H9 (cell line): ENCODE data around the gene CDKL5. TPM values are rescaled to one million over a fixed set of nuclear protein-coding genes. Genes with fewer than 3 reads are reported as not detected.

Experiments
- DNase-seq: peaks from one replicate; pipeline ENCODE4 v3.0.0-alpha.2; 2017
- H2AFZ ChIP-seq: one replicate; pipeline ENCODE4 v1.6.1; 2013; ENCODE audit warnings: mild to moderate bottlenecking, low read length, control low read depth, moderate library complexity
- H2AK5ac ChIP-seq: 2 replicates; pipeline ENCODE4 v1.6.1; 2013; ENCODE audit warnings: low read length, control low read depth, mixed read lengths; ENCODE audit not compliant: insufficient read length
- H2BK120ac ChIP-seq: one replicate; pipeline ENCODE4 v1.6.1; 2013; ENCODE audit warnings: low read depth, mild to moderate bottlenecking, low read length, control low read depth, inconsistent platforms; ENCODE audit not compliant: poor library complexity, severe bottlenecking
- H2BK12ac ChIP-seq: 2 replicates; pipeline ENCODE4 v1.6.1; 2013; ENCODE audit warnings: low read length, control low read depth, mixed read lengths, low read depth; ENCODE audit not compliant: insufficient read length
- H2BK15ac ChIP-seq: 2 replicates; pipeline ENCODE4 v1.6.1; 2013; ENCODE audit warnings: low read depth, low read length, control low read depth
- H2BK20ac ChIP-seq: one replicate; pipeline ENCODE4 v1.6.1; 2013; ENCODE audit warnings: low read depth, mild to moderate bottlenecking, low read length, control low read depth, inconsistent platforms; ENCODE audit not compliant: poor library complexity, severe bottlenecking
- H2BK5ac ChIP-seq: 2 replicates; pipeline ENCODE4 v1.6.1; 2013; ENCODE audit warnings: low read length, control low read depth, mixed read lengths; ENCODE audit not compliant: insufficient read length
- H3K14ac ChIP-seq: 2 replicates; pipeline ENCODE4 v1.6.1; 2013; ENCODE audit warnings: low read length, control low read depth; ENCODE audit not compliant: insufficient read depth
- H3K18ac ChIP-seq: 2 replicates; pipeline ENCODE4 v1.6.1; 2013; ENCODE audit warnings: low read depth, mild to moderate bottlenecking, mixed read lengths, low read length, control low read depth; ENCODE audit not compliant: insufficient read length
- H3K23ac ChIP-seq: 2 replicates; pipeline ENCODE4 v1.6.1; 2013; ENCODE audit warnings: low read length, control low read depth, mixed read lengths, low read depth; ENCODE audit not compliant: insufficient read length
- H3K23me2 ChIP-seq: 2 replicates; pipeline ENCODE4 v1.6.1; 2013; ENCODE audit warnings: low read depth, mild to moderate bottlenecking, mixed read lengths, low read length, control low read depth; ENCODE audit not compliant: insufficient read length, poor library complexity, severe bottlenecking
- H3K27ac ChIP-seq: 2 replicates; pipeline ENCODE4 v1.5.1; 2013; ENCODE audit warnings: low read length, control low read depth, mixed read lengths, low read depth; ENCODE audit not compliant: insufficient read length
- H3K27me3 ChIP-seq: 2 replicates; pipeline ENCODE4 v1.6.1; 2013; ENCODE audit warnings: low read length, control low read depth, inconsistent platforms; ENCODE audit not compliant: insufficient read depth
- H3K4ac ChIP-seq: 2 replicates; pipeline ENCODE4 v1.6.1; 2013; ENCODE audit warnings: low read depth, mild to moderate bottlenecking, control low read depth, inconsistent platforms, low read length, moderate library complexity
- H3K4me1 ChIP-seq: 2 replicates; pipeline ENCODE4 v1.6.1; 2013; ENCODE audit warnings: low read length, control low read depth, inconsistent platforms; ENCODE audit not compliant: insufficient read depth
- H3K4me2 ChIP-seq: 2 replicates; pipeline ENCODE4 v1.6.1; 2013; ENCODE audit warnings: low read length, control low read depth, mixed read lengths; ENCODE audit not compliant: insufficient read length, insufficient read depth
- H3K56ac ChIP-seq: 2 replicates; pipeline ENCODE4 v1.6.1; 2013; ENCODE audit warnings: low read depth, mild to moderate bottlenecking, mixed read lengths, low read length, control low read depth; ENCODE audit not compliant: insufficient read length
- H3K79me1 ChIP-seq: 2 replicates; pipeline ENCODE4 v1.6.1; 2013; ENCODE audit warnings: low read depth, mild to moderate bottlenecking, moderate library complexity, low read length, control low read depth, inconsistent platforms; ENCODE audit not compliant: insufficient read depth, poor library complexity, severe bottlenecking
- H3K79me2 ChIP-seq: 2 replicates; pipeline ENCODE4 v1.6.1; 2013; ENCODE audit warnings: low read length, control low read depth, inconsistent platforms; ENCODE audit not compliant: insufficient read depth
- H3K9ac ChIP-seq: 2 replicates; pipeline ENCODE4 v1.6.1; 2013; ENCODE audit warnings: low read length, control low read depth, mixed read lengths; ENCODE audit not compliant: insufficient read length; ENCODE audit errors: extremely low read depth
- H3K9me3 ChIP-seq: one replicate; pipeline ENCODE4 v1.6.1; 2013; ENCODE audit warnings: low read depth, low read length, inconsistent platforms; ENCODE audit not compliant: control insufficient read depth
- H3T11ph ChIP-seq: one replicate; pipeline ENCODE4 v1.6.1; 2013; ENCODE audit warnings: mild to moderate bottlenecking, low read length, control low read depth, inconsistent platforms
- H4K20me1 ChIP-seq: one replicate; pipeline ENCODE4 v1.6.1; 2013; ENCODE audit not compliant: control insufficient read depth, insufficient read length, insufficient read depth
- H4K5ac ChIP-seq: 2 replicates; pipeline ENCODE4 v1.6.1; 2013; ENCODE audit warnings: low read depth, mild to moderate bottlenecking, mixed read lengths, low read length, control low read depth; ENCODE audit not compliant: insufficient read length
- H4K8ac ChIP-seq: replicated peaks from 2 replicates; pipeline ENCODE4 v1.6.1; 2013; ENCODE audit warnings: low read length, control low read depth, mixed read lengths, low read depth; ENCODE audit not compliant: insufficient read length
- H4K91ac ChIP-seq: 2 replicates; pipeline ENCODE4 v1.6.1; 2013; ENCODE audit warnings: low read depth, mild to moderate bottlenecking, moderate library complexity, mixed read lengths, low read length, control low read depth; ENCODE audit not compliant: insufficient read length
- H3K27ac Mint-ChIP-seq, 3 experiments: 2 replicates in 2 of 3; 3 replicates in 1 of 3; pipeline ENCODE4 v1.8.0; 2020 to 2021; ENCODE audit warnings: mixed read lengths in 3 of 3, mild to moderate bottlenecking in 1 of 3, moderate library complexity in 1 of 3
- H3K27me3 Mint-ChIP-seq: 2 replicates; pipeline ENCODE4 v1.8.0; 2021; ENCODE audit warnings: low read depth, mild to moderate bottlenecking, moderate library complexity, mixed read lengths
- H3K36me3 Mint-ChIP-seq, 3 experiments: 2 replicates in 2 of 3; 3 replicates in 1 of 3; pipeline ENCODE4 v1.8.0; 2020 to 2021; ENCODE audit warnings: low read depth in 3 of 3, mixed read lengths in 3 of 3; ENCODE audit not compliant: insufficient read depth in 1 of 3
- H3K4me1 Mint-ChIP-seq, 2 experiments: 2 replicates each; pipeline ENCODE4 v1.8.0; 2020; ENCODE audit warnings: mixed read lengths in 2 of 2
- H3K4me3 Mint-ChIP-seq, 2 experiments: 2 replicates in 1 of 2; 3 replicates in 1 of 2; pipeline ENCODE4 v1.8.0; 2020 to 2021; ENCODE audit warnings: mild to moderate bottlenecking in 2 of 2, mixed read lengths in 2 of 2, moderate library complexity in 1 of 2
- H3K9me3 Mint-ChIP-seq, 2 experiments: 2 replicates in 1 of 2; 3 replicates in 1 of 2; pipeline ENCODE4 v1.8.0; 2020; ENCODE audit warnings: mild to moderate bottlenecking in 2 of 2, mixed read lengths in 2 of 2, moderate library complexity in 1 of 2
- WGBS: extraction: QIAGEN DNeasy Blood & Tissue Kit; methylation state at CpG from one replicate; pipeline ENCODE4 v1.1.7; 2013; ENCODE audit warnings: missing lambda C conversion rate, low lambda C conversion rate, mixed read lengths; ENCODE audit not compliant: insufficient read length; ENCODE audit errors: extremely low coverage; 5-methylcytosine and 5-hydroxymethylcytosine counted together
- total RNA-seq: library from RNA; stranded (reverse); gene quantifications from 2 replicates; pipeline ENCODE4 v1.2.1, GENCODE V29; 2021
- TF ChIP-seq, protein P1 (sequence below): fragments of 200-600 bp; sonication (generic); conservative IDR thresholded peaks from 3 replicates; pipeline ENCODE4 v1.8.0; 2021; ENCODE audit warnings: antibody characterized with exemption, mild to moderate bottlenecking

The CDKL5 gene
- total RNA-seq, 1 experiment from 2014 or later = 19.5 TPM

DNA sequence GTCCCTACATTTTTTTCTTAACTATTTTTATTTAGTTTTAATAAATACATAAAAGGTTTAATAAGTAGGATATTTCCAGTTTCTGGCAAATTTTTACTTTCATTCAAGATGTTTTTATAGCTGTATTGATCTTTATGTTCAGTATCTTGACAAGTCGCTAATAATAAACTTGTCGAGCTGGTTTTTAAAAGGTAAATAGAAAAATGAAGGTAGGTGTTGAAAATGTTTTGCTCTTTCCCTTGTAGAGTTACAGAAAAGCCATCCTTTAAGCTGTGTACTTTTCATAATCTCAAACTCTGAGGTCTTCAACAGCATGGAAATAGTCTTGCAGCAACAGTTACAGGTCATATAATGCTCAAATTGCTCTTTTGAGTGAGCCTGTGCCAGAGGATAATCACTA is 193.9 kb downstream of the CDKL5 start:
- Mint-ChIP-seq H3K36me3 (peaks cover 3 to 17% (median 17%) of the 10 kb centered on the region in 3 experiments; a peak in 6 of 7 replicates), H3K4me3 (no peak overlapping the region), H3K4me1 (peaks cover 6% of the 10 kb centered on the region in 2 experiments; a peak in 2 of 4 replicates), H3K27ac (no peak overlapping the region), H3K9me3 (peaks cover 45 to 51% of the 10 kb centered on the region in 2 experiments), H3K27me3 (no peaks in the 10 kb centered on the region)
- Histone ChIP-seq H3K4me2 (no peak overlapping the region), H3K27me3 (no peaks in the 10 kb centered on the region), H3K9me3 (peaks cover 36% of the 10 kb centered on the region), H3K9ac (no peak overlapping the region), H3K4me1 (no peaks in the 10 kb centered on the region), H4K5ac (no peak overlapping the region), H2BK15ac (no peak overlapping the region), H3K18ac (no peak overlapping the region), H3K79me1 (no peaks in the 10 kb centered on the region), H2BK12ac (no peak overlapping the region), H3T11ph (no peak overlapping the region), H4K91ac (no peak overlapping the region), H3K14ac (no peak overlapping the region), H2BK5ac (no peak overlapping the region), H2BK20ac (no peak overlapping the region), H3K23ac (no peak overlapping the region), H2AK5ac (no peak overlapping the region), H4K8ac (no peak overlapping the region), H2BK120ac (no peak overlapping the region), H4K20me1 (no peaks in the 10 kb centered on the region), H2AFZ (no peak overlapping the region), H3K27ac (no peak overlapping the region), H3K56ac (no peak overlapping the region), H3K79me2 (no peaks in the 10 kb centered on the region), H3K23me2 (no peaks in the 10 kb centered on the region), H3K4ac (no peak overlapping the region)
- WGBS = 100% methylated on average over 2 of the region's 2 CpGs
- TF ChIP-seq, protein P1, sequence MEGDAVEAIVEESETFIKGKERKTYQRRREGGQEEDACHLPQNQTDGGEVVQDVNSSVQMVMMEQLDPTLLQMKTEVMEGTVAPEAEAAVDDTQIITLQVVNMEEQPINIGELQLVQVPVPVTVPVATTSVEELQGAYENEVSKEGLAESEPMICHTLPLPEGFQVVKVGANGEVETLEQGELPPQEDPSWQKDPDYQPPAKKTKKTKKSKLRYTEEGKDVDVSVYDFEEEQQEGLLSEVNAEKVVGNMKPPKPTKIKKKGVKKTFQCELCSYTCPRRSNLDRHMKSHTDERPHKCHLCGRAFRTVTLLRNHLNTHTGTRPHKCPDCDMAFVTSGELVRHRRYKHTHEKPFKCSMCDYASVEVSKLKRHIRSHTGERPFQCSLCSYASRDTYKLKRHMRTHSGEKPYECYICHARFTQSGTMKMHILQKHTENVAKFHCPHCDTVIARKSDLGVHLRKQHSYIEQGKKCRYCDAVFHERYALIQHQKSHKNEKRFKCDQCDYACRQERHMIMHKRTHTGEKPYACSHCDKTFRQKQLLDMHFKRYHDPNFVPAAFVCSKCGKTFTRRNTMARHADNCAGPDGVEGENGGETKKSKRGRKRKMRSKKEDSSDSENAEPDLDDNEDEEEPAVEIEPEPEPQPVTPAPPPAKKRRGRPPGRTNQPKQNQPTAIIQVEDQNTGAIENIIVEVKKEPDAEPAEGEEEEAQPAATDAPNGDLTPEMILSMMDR = no peak
- no peak for DNase-seq
